OCI-LY1 (cell line): Measurements from ENCODE around the gene CCDC150.

Source experiments
- EZH2 ChIP-seq: fragments of 200-600 bp; sonication (generic), shearing (Covaris generic); IDR thresholded peaks from 2 replicates; pipeline ENCODE4 v1.8.0; 2017; ENCODE audit warnings: borderline replicate concordance, mixed run types, mild to moderate bottlenecking, antibody characterized with exemption, low read length, moderate library complexity, mixed read lengths
- TF ChIP-seq, protein P1 (sequence below): fragments of 200-600 bp; sonication (generic), shearing (Covaris generic); IDR thresholded peaks from 2 replicates; pipeline ENCODE4 v1.5.1; 2017; ENCODE audit warnings: mild to moderate bottlenecking, antibody characterized with exemption, low read length, moderate library complexity, mixed read lengths

DNA sequence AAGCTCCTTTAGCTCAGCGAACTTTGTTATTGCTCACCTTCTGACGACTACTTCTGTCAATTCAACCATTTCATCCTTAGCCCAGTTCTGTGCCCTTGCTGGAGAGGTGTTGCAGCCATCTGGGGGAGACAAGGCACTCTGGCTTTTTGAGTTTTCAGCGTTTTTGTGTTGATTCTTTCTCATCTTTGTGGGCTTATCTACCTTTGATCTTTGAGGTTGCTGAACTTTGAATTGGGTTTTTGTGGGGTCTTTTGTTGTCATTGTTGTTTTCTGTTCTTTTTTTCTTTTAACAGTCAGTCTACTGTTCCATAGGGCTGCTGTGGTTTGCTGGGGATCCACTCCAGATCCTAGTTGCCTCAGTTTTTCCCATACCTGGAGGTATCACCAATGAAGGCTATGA, 102.7 kb downstream of the CCDC150 start:
- TF ChIP-seq, protein P1, sequence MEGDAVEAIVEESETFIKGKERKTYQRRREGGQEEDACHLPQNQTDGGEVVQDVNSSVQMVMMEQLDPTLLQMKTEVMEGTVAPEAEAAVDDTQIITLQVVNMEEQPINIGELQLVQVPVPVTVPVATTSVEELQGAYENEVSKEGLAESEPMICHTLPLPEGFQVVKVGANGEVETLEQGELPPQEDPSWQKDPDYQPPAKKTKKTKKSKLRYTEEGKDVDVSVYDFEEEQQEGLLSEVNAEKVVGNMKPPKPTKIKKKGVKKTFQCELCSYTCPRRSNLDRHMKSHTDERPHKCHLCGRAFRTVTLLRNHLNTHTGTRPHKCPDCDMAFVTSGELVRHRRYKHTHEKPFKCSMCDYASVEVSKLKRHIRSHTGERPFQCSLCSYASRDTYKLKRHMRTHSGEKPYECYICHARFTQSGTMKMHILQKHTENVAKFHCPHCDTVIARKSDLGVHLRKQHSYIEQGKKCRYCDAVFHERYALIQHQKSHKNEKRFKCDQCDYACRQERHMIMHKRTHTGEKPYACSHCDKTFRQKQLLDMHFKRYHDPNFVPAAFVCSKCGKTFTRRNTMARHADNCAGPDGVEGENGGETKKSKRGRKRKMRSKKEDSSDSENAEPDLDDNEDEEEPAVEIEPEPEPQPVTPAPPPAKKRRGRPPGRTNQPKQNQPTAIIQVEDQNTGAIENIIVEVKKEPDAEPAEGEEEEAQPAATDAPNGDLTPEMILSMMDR, result no peak
- no peak for TF ChIP-seq EZH2
